Large intestine (tissue), 3 donors: Measurements from ENCODE around the gene ARID4B. TPM values are rescaled to one million over a fixed set of nuclear protein-coding genes. Genes with fewer than 3 reads are reported as not detected.
"Not testable (repeated sequence)": the region's sequence is repeated elsewhere in the genome, so short reads cannot be mapped to it uniquely, and the experiment has no call there.

Experiments
- DNase-seq, 2 donors: peaks; one replicate each; pipeline versions ENCODE4 v3.0.0 to v3.0.0-alpha.2; 2013
- H3K27ac ChIP-seq: one replicate; pipeline ENCODE4 v1.5.1; 2013; ENCODE audit warnings: low read length
- H3K27me3 ChIP-seq: 2 replicates; pipeline ENCODE4 v1.6.1; 2013; ENCODE audit warnings: low read length; ENCODE audit not compliant: control insufficient read depth, insufficient read depth
- H3K36me3 ChIP-seq: 2 replicates; pipeline ENCODE4 v1.6.1; 2013; ENCODE audit warnings: low read length; ENCODE audit not compliant: control insufficient read depth, insufficient read depth
- H3K4me1 ChIP-seq: one replicate; pipeline ENCODE4 v1.6.1; 2013; ENCODE audit warnings: low read length; ENCODE audit not compliant: control insufficient read depth, insufficient read depth
- H3K4me3 ChIP-seq: one replicate; pipeline ENCODE4 v1.5.1; 2013; ENCODE audit warnings: low read length
- H3K9me3 ChIP-seq: one replicate; pipeline ENCODE4 v1.6.1; 2013; ENCODE audit warnings: mild to moderate bottlenecking, low read depth, low read length, moderate library complexity; ENCODE audit not compliant: control insufficient read depth
- WGBS: methylation state at CpG from one replicate; pipeline ENCODE4 v1.1.5; 2013; ENCODE audit warnings: low lambda C conversion rate; ENCODE audit not compliant: insufficient coverage; 5-methylcytosine and 5-hydroxymethylcytosine counted together
- polyA plus RNA-seq: library from polyadenylated mRNA; unstranded; fragments of 120-200 nt; gene quantifications from one replicate; pipeline ENCODE4 v1.2.1, GENCODE V29; 2013

ARID4B gene
- polyA plus RNA-seq, 1 donor, result 27.0 TPM

DNA sequence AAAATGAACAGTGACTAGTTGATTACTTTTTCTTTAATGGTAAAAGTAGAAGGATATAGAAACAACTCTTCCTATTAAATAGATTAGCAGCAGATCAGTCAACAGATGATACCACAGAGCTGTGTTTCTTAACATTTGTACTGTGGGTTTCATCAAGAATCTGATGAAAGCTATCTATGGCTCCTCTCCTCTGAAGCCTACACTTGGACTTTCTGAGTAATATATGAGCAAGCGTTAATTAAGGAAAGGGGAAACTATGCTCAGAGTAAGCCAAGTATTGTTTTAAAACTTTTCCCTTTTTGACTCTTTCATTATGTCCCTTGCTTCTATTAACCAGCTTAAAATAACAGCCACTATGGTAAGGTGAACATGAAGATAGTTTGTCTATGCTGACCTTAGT lies 10.8 kb downstream of the ARID4B start:
- no peak for DNase-seq
- Histone ChIP-seq H3K27ac (no peak overlapping the region), H3K4me3 (no peak overlapping the region), H3K27me3 (no peaks in the 10 kb centered on the region), H3K9me3 (no peaks in the 10 kb centered on the region), H3K36me3 (peaks cover 10% of the 10 kb centered on the region), H3K4me1 (no peaks in the 10 kb centered on the region)
- 100% methylated on average over 1 of the region's 1 CpG for WGBS

DNA sequence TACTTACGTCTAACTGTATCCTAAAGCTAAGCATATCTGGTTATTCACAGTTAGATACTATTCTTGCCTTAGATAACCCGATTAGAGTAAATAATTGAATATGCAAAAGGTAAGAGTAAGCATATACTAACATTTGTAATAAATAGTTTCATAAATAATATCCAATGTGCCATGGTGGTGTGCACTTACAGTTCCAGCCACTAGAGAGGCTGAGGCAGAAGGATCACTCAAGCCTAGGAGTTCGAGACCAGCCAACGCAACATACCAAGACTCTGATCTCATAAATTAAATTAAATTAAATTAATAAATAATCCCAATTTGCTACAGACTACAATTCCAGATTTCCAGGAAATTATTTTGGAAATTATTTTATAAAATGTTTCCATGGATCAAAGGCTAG lies 12.2 kb downstream of the ARID4B start:
- DNase-seq, result no peak
- no peak overlapping the region for H3K27ac ChIP-seq
- 100% methylated on average over 2 of the region's 4 CpGs for WGBS
- H3K4me3 ChIP-seq, result no peak overlapping the region
- H3K9me3 ChIP-seq, result no peaks in the 10 kb centered on the region
- H3K36me3 ChIP-seq, result peaks cover 7% of the 10 kb centered on the region
- H3K4me1 ChIP-seq, result no peaks in the 10 kb centered on the region
- no peaks in the 10 kb centered on the region for H3K27me3 ChIP-seq

DNA sequence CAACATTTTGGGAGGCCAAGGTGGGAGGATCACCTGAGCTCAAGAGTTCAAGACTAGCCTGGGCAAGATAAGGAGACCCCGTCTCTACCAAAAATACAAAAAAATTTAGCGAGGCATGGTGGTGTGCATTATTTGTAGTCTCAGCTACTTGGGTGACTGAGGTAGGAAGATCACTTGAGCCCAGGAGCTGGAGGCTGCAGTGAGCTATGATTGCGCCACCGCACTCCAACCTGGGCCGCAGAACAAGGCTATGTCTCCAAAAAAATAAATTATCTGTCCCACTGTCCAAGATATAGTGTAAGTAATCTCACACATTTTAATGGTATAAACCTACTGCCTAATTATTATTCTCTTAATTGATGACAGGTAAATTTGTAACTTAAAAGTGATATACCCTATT lies 12.8 kb downstream of the ARID4B start:
- H3K27ac ChIP-seq, result no peak overlapping the region
- no peaks in the 10 kb centered on the region for H3K9me3 ChIP-seq
- no peak for DNase-seq
- WGBS, result 100% methylated on average over 1 of the region's 5 CpGs
- no peaks in the 10 kb centered on the region for H3K27me3 ChIP-seq
- H3K4me3 ChIP-seq, result no peak overlapping the region
- no peaks in the 10 kb centered on the region for H3K4me1 ChIP-seq
- peaks cover 5% of the 10 kb centered on the region for H3K36me3 ChIP-seq

- no peaks in the 10 kb centered on the region for H3K27me3 ChIP-seq
- WGBS, result 83% methylated on average over 1 of the region's 4 CpGs
- no peak for DNase-seq
- H3K27ac ChIP-seq, result no peak overlapping the region
- no peaks in the 10 kb centered on the region for H3K9me3 ChIP-seq
- peaks cover 5% of the 10 kb centered on the region for H3K36me3 ChIP-seq
- H3K4me1 ChIP-seq, result no peaks in the 10 kb centered on the region
- no peak overlapping the region for H3K4me3 ChIP-seq
Observed at GRCh38 chr1:235313931-235314678, 13.9 kb downstream of the ARID4B start.

GRCh38 chr1:235313262-235313661 lies 14.7 kb downstream of the ARID4B start:
- DNase-seq, result no peak
- 80% methylated on average over 1 of the region's 6 CpGs for WGBS

DNA sequence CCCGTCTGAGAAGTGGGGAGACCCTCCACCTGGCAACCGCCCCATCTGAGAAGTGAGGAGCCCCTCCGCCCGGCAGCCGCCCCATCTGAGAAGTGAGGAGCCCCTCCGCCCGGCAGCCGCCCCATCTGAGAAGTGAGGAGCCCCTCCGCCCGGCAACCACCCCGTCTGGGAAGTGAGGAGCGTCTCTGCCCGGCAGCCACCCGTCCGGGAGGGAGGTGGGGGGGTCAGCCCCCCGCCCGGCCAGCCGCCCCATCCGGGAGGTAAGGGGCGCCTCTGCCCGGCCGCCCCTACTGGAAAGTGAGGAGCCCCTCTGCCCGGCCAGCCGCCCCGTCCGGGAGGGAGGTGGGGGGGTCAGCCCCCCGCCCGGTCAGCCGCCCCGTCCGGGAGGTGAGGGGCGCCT lies 18.8 kb downstream of the ARID4B start:
- not testable (repeated sequence) for H3K27ac ChIP-seq, H3K9me3 ChIP-seq, DNase-seq, H3K36me3 ChIP-seq, H3K4me1 ChIP-seq, H3K4me3 ChIP-seq, H3K27me3 ChIP-seq
- no CpG with 5 or more reads among the region's 32 CpGs for WGBS

More at GRCh38 chr1:235313262-235313661, 14.7 kb downstream of the ARID4B start:
- no peak overlapping the region for H3K27ac ChIP-seq
- H3K4me3 ChIP-seq, result no peak overlapping the region
- peaks cover 2% of the 10 kb centered on the region for H3K36me3 ChIP-seq
- H3K4me1 ChIP-seq, result no peaks in the 10 kb centered on the region
- peaks cover 8% of the 10 kb centered on the region for H3K9me3 ChIP-seq
- H3K27me3 ChIP-seq, result no peaks in the 10 kb centered on the region

DNA sequence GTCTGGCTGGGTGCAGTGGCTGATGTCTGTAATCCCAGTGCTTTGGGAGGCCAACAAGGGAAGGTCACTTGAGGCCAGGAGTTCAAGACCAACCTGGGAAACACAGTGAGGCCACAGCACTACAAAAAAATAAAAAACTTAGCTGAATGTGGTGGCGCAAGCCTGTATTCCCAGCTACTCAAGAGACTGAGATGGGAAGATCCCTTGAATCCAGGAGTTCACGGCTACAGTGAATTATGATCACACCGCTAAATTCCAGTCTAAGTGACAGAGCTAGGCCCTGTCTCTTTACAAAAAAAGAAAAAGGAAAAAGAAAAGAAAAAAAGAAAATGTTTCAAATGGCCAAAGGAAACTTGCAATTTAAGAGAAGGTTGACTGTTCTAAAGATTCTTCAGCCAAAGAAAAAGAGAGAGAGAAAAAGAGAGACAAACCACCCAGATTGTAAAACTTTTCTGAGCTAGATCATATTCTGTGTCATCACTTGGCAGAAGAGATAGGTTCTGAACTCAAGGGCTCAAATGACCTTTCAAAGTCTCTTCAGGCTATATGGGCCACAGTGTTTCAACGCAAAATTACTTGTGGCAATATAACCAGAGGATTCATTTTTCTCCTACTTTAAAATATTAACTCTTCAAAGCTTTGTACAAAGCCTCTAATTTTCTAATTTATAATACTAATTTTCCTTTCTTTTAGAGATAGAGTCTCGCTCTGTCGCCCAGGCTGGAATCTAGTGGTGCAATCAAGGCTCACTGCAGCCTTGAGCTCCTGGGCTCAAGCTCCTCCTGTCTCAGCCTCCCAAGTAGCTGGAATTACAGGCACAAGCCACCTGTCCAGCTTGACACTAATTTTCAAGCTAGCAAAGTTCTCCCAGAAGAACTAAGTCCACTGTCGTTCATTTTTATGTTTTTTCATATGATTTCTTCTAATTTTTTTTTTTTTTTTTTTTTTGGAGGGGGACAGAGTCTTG lies 20.5 kb downstream of the ARID4B start:
- Histone ChIP-seq H3K36me3 (no peaks in the 10 kb centered on the region), H3K4me3 (no peak overlapping the region), H3K4me1 (no peaks in the 10 kb centered on the region), H3K9me3 (peaks cover 8% of the 10 kb centered on the region), H3K27me3 (no peaks in the 10 kb centered on the region), H3K27ac (no peak overlapping the region)
- 100% methylated on average over 2 of the region's 7 CpGs for WGBS
- no peak for DNase-seq

DNA sequence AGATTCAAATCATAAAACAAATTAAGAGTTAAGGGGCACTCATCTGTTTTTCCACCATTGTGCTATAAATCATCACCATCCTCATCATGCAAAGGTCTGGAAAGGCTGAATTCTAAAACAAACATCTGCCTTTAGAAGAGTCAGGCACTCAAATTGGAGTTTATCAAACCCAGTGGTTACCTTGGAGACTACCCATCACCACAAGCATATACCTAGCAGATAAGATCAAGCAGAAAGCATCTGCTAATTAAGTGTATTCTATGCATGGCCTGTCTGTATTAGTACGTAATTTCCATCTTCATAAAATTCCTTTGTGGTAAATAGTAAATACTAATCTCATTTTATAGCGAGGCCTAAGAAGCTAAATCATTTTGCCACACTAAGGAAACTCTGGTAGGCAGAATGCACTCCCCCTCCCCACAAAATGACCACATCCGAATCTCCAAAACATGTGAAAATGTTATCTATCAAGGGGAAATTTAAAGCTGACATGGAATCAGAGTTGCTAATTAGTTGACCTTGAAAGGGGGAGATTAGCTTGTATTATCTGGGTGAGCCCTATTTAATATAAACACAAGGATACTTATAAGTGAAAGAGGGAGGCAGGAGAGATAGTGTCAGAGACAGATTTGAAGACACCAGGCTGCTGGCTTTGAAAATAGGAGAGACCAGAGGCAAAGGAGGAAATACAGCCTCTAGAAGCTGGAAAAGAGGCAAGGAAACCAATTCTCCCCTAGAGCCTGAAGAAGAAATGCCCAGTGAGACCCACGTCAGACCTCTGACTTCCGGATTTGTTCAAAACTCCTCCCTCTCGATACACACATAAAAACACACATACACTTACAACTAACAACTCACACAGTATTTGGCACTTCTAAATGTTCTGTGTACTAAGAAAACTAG lies 23.2 kb downstream of the ARID4B start:
- Histone ChIP-seq H3K9me3 (peaks cover 8% of the 10 kb centered on the region), H3K4me1 (no peaks in the 10 kb centered on the region), H3K27ac (no peak overlapping the region), H3K4me3 (no peak overlapping the region), H3K27me3 (no peaks in the 10 kb centered on the region), H3K36me3 (no peaks in the 10 kb centered on the region)
- WGBS, result no CpG with 5 or more reads among the region's 6 CpGs
- DNase-seq, result no peak

DNA sequence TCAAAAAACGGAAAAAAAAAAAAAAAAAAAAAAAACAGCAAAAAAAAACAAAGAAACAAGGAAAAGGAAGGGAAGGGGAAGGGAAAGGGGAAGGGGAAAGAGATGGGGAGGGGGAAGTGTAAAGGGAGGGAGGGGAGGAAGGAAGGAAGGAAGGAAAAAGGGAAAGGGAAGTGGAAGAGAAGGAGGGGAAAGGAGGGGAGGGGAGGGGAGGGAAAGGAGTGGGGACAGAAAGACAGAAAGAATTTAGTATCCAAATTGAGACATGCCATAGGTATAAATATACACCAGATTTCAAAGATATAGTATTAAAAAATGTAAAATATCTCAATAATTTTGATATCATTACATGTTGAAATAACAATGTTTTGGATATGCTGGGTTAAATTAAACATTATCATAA lies 25.8 kb downstream of the ARID4B start:
- H3K36me3 ChIP-seq, result no peaks in the 10 kb centered on the region
- H3K4me1 ChIP-seq, result peaks cover 3% of the 10 kb centered on the region
- no peak overlapping the region for H3K4me3 ChIP-seq
- WGBS, result 100% methylated on average over 1 of the region's 1 CpG
- DNase-seq, result no peak
- H3K9me3 ChIP-seq, result no peaks in the 10 kb centered on the region
- no peak overlapping the region for H3K27ac ChIP-seq
- H3K27me3 ChIP-seq, result no peaks in the 10 kb centered on the region
